ENCODE data around the gene PARD3. TPM values are rescaled to one million over a fixed set of nuclear protein-coding genes. Genes with fewer than 3 reads are reported as not detected.

PARD3 gene
- total RNA-seq, 4 donors from 2014 or later, result 30.9 to 54.6 (median 40.0) TPM

GRCh38 chr10:34643620-34644019, 171.5 kb downstream of the PARD3 start:
- no peak for DNase-seq (ENCODE audit: low spot score)
- no peak for TF ChIP-seq CTCF (IDR thresholded peaks at IDR 0.05)
- no peak for ATAC-seq (ENCODE audit: low FRiP score)

DNA sequence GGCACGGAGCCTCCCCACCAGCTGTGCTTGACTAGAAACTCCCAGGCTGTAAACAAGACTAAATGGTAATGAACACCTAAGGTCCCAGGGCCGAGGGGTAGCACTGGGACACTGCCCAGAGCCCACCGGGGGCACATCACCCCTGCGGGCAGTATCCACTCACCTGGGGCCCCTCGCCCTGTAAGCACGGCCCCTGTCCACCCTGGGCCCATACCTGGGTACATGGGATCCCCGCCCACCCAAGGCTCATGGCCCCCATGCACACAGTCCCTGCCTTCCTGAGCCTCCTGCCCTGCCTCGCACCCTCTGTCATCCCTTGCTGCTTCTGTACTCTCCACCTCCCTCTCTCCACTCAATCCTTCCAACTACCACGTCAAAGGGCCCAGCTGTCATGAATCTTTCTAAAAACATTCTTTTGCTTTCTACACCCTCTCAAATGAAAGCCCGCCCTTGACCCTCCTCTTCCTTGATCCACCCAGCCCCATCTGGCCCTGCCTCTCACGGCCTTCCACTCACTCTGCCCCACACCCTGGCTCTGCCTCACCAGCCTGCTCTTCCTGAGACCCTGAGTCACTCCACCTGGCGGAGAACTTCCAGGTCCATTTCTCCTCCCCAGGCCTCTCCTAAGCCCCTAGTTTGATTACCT, 173.1 kb downstream of the PARD3 start:
- no peak for DNase-seq (ENCODE audit: low spot score)
- ATAC-seq (ENCODE audit: low FRiP score), result no peak
- TF ChIP-seq CTCF (IDR thresholded peaks at IDR 0.05), result no peak

DNA sequence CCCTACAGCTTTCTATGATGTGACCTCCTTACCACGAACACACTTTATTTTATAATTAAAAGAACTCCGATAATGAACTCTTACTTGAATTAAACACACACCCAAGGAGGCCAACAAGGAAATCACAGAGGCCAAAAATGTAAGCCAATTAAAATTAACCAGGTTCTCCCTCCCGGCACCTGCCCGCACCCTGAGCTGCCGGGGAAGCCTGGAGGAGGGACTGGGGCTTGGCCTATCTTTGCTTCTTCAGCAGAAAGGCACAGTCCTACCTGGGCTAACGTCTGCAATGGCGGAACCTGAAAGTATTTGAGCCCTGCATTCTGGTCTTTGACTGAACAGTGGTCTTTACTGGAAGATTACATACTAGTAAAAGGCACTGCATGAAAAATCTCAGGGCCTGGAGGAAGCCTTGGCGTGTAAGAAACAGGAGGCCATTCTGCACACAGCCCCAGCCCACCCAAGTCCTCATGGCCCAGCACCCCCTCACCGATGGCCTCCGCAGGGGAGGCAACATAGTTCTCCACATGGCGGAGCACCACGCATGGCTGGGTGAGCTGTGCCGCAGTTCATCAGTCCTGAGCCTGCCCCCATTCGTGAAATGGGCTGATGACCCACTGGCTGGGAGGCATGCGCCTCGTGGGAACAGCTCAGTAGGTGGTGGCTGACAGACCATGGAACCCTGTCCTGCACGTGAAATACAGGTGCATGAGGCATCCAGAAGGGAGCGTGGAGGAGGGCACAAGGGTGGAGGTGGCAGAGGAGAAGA, 173.8 kb downstream of the PARD3 start:
- DNase-seq (ENCODE audit: low spot score) (no peak), ATAC-seq (ENCODE audit: low FRiP score) (no peak)
- no peak for TF ChIP-seq CTCF (IDR thresholded peaks at IDR 0.05)

DNA sequence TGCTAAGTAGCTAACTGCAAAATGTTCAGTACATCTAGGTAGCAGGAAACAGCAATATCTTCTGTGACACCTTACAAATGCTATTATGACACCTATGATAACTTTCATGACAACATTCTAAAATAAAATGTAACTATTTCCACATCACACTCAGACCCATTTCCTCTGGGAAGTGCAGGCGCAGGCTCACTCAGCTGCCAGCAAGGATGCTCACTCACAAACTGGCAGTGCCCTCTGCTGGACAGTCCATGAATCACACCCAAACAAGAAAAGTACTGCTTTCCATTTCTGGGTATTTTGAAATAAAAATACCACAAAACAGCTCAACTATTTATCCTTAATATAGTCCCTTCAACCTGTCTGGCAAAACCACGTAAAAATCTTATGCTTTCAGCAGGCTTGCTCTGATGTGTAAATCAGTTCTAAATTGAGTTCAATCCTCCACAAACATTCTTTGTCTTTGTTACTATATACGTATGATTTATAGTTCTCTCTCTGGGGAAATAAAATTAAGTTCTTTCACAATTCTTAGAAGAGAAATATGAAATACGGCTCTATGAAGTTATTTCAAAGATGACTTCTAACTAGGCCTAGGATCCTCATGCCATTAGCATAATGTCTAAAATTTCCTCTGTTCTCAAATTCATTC, 176.6 kb downstream of the PARD3 start:
- peak; percentile 84 for ATAC-seq (ENCODE audit: low FRiP score)
- DNase-seq (ENCODE audit: low spot score), result peak; percentile 89
- peak in 1 of 3 donors; percentile 96 for TF ChIP-seq CTCF (IDR thresholded peaks at IDR 0.05)

GRCh38 chr10:34637418-34637911, 177.6 kb downstream of the PARD3 start:
- peak in 1 of 3 donors; percentile 88 for TF ChIP-seq CTCF (IDR thresholded peaks at IDR 0.05)
- ATAC-seq (ENCODE audit: low FRiP score) (peak; percentile 49), DNase-seq (ENCODE audit: low spot score) (peak; percentile 75)

DNA sequence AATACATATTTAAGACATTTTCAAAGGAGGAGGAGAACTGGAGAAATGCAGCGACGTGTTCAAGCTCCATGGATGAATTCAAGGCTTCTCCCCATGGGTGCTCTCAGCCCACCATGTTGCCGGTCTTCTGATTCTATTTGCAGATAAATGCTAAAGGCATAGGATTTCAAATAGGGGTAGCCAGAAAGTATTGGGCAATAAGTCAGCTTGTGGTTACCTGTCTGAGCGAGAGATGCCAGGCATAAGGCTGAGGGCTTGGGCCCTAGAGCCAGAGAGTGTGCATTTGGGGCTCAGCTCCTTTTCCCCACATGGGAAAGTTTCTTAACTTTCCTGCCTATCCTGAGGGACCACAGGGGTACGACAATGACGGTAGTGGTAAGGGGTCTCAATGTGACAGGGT, 180.0 kb downstream of the PARD3 start:
- ATAC-seq (ENCODE audit: low FRiP score), result no peak
- no peak for TF ChIP-seq CTCF (IDR thresholded peaks at IDR 0.05)
- DNase-seq (ENCODE audit: low spot score), result no peak
